ENCODE measurements around the gene ABCG4. TPM values are rescaled to one million over a fixed set of nuclear protein-coding genes. Genes with fewer than 3 reads are reported as not detected.
A peak's percentile ranks its signal among the peaks of the same experiment; 100 is the strongest.

Gene ABCG4
- total RNA-seq, 1 donor from 2014 or later: 3.3 TPM

- Mint-ChIP-seq H3K9me3 (no peaks in the 10 kb centered on the region), H3K27ac (ENCODE audit: unreplicated experiment) (peak overlapping the region; percentile 81), H3K4me1 (peaks cover 51% of the 10 kb centered on the region), H3K27me3 (ENCODE audit: low read depth) (no peaks in the 10 kb centered on the region), H3K36me3 (ENCODE audit: low read depth) (no peaks in the 10 kb centered on the region), H3K4me3 (peak overlapping the region; percentile 90)
- DNase-seq (ENCODE audit: low read depth, low spot score): no peak
- TF ChIP-seq CTCF (conservative IDR thresholded peaks at IDR 0.05): no peak
Measured at GRCh38 chr11:119103793-119104192, 45.1 kb upstream of the ABCG4 start.

- no peaks in the 10 kb centered on the region for H3K9me3 Mint-ChIP-seq
- peak within 1 kb of the TSS; percentile 90 for H3K4me3 Mint-ChIP-seq
- TF ChIP-seq CTCF (conservative IDR thresholded peaks at IDR 0.05): no peak
- H3K27me3 Mint-ChIP-seq (ENCODE audit: low read depth): no peaks in the 10 kb centered on the region
- no peaks in the 10 kb centered on the region for H3K36me3 Mint-ChIP-seq (ENCODE audit: low read depth)
- H3K4me1 Mint-ChIP-seq: peaks cover 38% of the 10 kb centered on the region
- H3K27ac Mint-ChIP-seq (ENCODE audit: unreplicated experiment): peak within 1 kb of the TSS; percentile 62
- peak; percentile 71 for DNase-seq (ENCODE audit: low read depth, low spot score)
Measured at GRCh38 chr11:119106564-119107537, 42.0 kb upstream of the ABCG4 start, which contains the start of gene C2CD2L. C2CD2L (plus strand) TSS chr11:119107344; CDS start chr11:119107742, 398 bp downstream.

- H3K27ac Mint-ChIP-seq (ENCODE audit: unreplicated experiment): no peak overlapping the region
- DNase-seq (ENCODE audit: low read depth, low spot score): no peak
- no peaks in the 10 kb centered on the region for H3K27me3 Mint-ChIP-seq (ENCODE audit: low read depth)
- peak overlapping the region; percentile 90 for H3K4me3 Mint-ChIP-seq
- TF ChIP-seq CTCF (conservative IDR thresholded peaks at IDR 0.05): no peak
- peaks cover 31% of the 10 kb centered on the region for H3K4me1 Mint-ChIP-seq
- H3K36me3 Mint-ChIP-seq (ENCODE audit: low read depth): no peaks in the 10 kb centered on the region
- no peaks in the 10 kb centered on the region for H3K9me3 Mint-ChIP-seq
Measured at GRCh38 chr11:119107538-119108145, 41.2 kb upstream of the ABCG4 start.

- Mint-ChIP-seq H3K36me3 (ENCODE audit: low read depth) (no peaks in the 10 kb centered on the region), H3K9me3 (no peaks in the 10 kb centered on the region), H3K4me3 (peak overlapping the region; percentile 86), H3K4me1 (peaks cover 31% of the 10 kb centered on the region), H3K27me3 (ENCODE audit: low read depth) (no peaks in the 10 kb centered on the region), H3K27ac (ENCODE audit: unreplicated experiment) (peak overlapping the region; percentile 62)
- no peak for TF ChIP-seq CTCF (conservative IDR thresholded peaks at IDR 0.05)
- DNase-seq (ENCODE audit: low read depth, low spot score): no peak
Measured at GRCh38 chr11:119108146-119108856, 40.6 kb upstream of the ABCG4 start.

GRCh38 chr11:119108857-119109221 is 40.0 kb upstream of the ABCG4 start:
- no peaks in the 10 kb centered on the region for H3K9me3 Mint-ChIP-seq
- no peak for TF ChIP-seq CTCF (conservative IDR thresholded peaks at IDR 0.05)
- no peak overlapping the region for H3K27ac Mint-ChIP-seq (ENCODE audit: unreplicated experiment)
- H3K4me3 Mint-ChIP-seq: peak overlapping the region; percentile 86
- H3K27me3 Mint-ChIP-seq (ENCODE audit: low read depth): no peaks in the 10 kb centered on the region
- H3K36me3 Mint-ChIP-seq (ENCODE audit: low read depth): no peaks in the 10 kb centered on the region
- DNase-seq (ENCODE audit: low read depth, low spot score): no peak
- peaks cover 28% of the 10 kb centered on the region for H3K4me1 Mint-ChIP-seq

All from neural crest cell (in vitro differentiated cells).